ENCODE results near the gene ZNF469.
A peak's percentile ranks its signal among the peaks of the same experiment; 100 is the strongest.

The ZNF469 gene

DNA sequence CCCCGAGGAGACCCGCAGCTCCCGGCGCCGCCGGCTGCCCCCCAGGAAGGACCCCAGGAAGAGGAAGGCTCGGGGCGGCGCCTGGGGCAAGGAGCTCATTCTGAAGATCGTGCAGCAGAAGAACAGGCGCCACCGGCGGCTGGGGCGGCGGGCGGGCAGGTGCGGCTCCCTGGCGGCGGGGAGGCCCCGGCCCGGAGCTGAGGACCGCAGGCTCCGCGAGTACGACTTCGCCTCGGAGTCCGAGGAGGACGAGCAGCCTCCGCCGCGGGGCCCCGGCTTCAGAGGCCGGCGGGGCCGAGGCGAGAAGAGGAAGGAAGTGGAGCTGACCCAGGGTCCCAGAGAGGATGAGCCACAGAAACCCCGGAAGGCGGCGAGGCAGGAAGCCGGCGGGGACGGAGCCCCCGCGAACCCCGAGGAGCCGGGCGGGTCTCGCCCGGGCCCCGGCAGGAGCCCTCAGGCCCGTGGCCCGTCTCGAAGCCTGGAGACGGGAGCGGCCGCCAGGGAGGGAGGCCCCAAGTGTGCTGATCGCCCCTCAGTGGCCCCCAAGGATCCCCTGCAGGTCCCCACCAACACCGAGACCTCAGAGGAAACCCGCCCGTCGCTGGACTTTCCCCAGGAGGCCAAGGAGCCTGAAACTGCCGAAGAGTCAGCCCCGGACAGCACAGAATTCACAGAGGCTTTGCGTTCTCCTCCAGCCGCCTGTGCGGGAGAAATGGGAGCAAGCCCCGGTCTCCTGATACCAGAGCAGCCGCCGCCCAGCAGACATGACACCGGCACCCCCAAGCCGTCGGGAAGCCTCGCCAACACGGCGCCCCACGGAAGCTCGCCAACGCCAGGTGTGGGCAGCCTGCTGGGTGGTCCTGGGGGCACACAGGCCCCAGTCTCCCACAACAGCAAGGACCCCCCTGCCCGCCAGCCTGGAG, 48.0 kb downstream of the ZNF469 start:
- peaks cover 0 to 21% (median 16%) of the 10 kb centered on the region in 4 experiments for H3K4me1 ChIP-seq (ENCODE audit: control extremely low read depth in 1 of 4, control insufficient read depth in 4 of 4, insufficient read depth in 4 of 4, low read length in 3 of 4)
- ChIA-PET CTCF (interaction anchor here (0.5 to 1.3 kb wide), 2 partner anchors 14 to 95 kb away, joined by 3 to 4 read pairs; no protein-coding TSS in a partner anchor), POLR2A (interaction anchor here (1.0 kb wide), 2 partner anchors 24 to 26 kb away, joined by 3 read pairs; no protein-coding TSS in a partner anchor)
- no peaks in the 10 kb centered on the region for H3K9me3 ChIP-seq (ENCODE audit: control extremely low read depth in 1 of 5, control insufficient read depth in 4 of 5, insufficient read depth in 2 of 5, low read depth in 1 of 5, low read length in 4 of 5)
- peak overlapping the region; percentile 40 to 75 (median 66) for H3K4me3 ChIP-seq (ENCODE audit: control insufficient read depth in 1 of 7, extremely low read depth in 1 of 7, insufficient read depth in 4 of 7, low read depth in 2 of 7, low read length in 6 of 7)
- no peak overlapping the region for H3K27ac ChIP-seq (ENCODE audit: insufficient read depth in 1 of 2, low read depth in 1 of 2, low read length in 2 of 2, poor library complexity in 1 of 2, severe bottlenecking in 2 of 2)
- H3K36me3 ChIP-seq (ENCODE audit: control insufficient read depth in 4 of 4, insufficient read depth in 4 of 4, low read length in 3 of 4) = no peaks in the 10 kb centered on the region
- peaks cover 0 to 7% (median 0%) of the 10 kb centered on the region in 5 experiments for H3K27me3 ChIP-seq (replicated peaks in 2 of 5; ENCODE audit: control insufficient read depth in 4 of 5, insufficient read depth in 5 of 5, low read length in 4 of 5)
- peak in 2 of 3 donors; percentile 44 to 66 for DNase-seq
- 14% methylated on average over 68 of the region's 80 CpGs for WGBS (ENCODE audit: insufficient coverage)

DNA sequence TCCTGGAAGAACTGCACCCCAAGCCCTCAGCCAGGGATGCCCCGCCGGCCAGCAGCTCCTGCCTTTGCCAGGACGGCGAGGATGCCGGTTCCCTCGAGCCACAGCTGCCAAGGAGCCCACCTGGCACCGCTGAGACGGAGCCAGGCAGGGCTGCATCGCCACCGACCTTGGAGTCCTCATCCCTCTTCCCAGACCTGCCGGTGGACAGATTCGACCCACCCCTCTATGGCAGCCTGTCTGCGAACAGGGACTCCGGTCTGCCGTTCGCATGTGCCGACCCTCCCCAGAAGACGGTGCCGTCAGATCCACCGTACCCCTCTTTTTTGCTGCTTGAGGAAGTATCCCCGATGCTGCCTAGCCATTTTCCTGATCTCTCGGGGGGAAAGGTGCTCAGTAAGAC, 48.9 kb downstream of the ZNF469 start:
- Histone ChIP-seq H3K27ac (ENCODE audit: insufficient read depth in 1 of 2, low read depth in 1 of 2, low read length in 2 of 2, poor library complexity in 1 of 2, severe bottlenecking in 2 of 2) (no peak overlapping the region), H3K36me3 (ENCODE audit: control insufficient read depth in 4 of 4, insufficient read depth in 4 of 4, low read length in 3 of 4) (no peaks in the 10 kb centered on the region), H3K4me1 (ENCODE audit: control extremely low read depth in 1 of 4, control insufficient read depth in 4 of 4, insufficient read depth in 4 of 4, low read length in 3 of 4) (peaks cover 0 to 21% (median 16%) of the 10 kb centered on the region in 4 experiments), H3K27me3 (replicated peaks in 2 of 5; ENCODE audit: control insufficient read depth in 4 of 5, insufficient read depth in 5 of 5, low read length in 4 of 5) (peaks cover 0 to 7% (median 0%) of the 10 kb centered on the region in 5 experiments), H3K9me3 (ENCODE audit: control extremely low read depth in 1 of 5, control insufficient read depth in 4 of 5, insufficient read depth in 2 of 5, low read depth in 1 of 5, low read length in 4 of 5) (no peaks in the 10 kb centered on the region), H3K4me3 (ENCODE audit: control insufficient read depth in 1 of 7, extremely low read depth in 1 of 7, insufficient read depth in 4 of 7, low read depth in 2 of 7, low read length in 6 of 7) (no peak overlapping the region)
- ChIA-PET POLR2A (interaction anchor here (1.1 kb wide), 1 partner anchor 236 kb away, joined by 3 read pairs; no protein-coding TSS in a partner anchor), CTCF (no interaction called here)
- 91% methylated on average over 22 of the region's 22 CpGs for WGBS (ENCODE audit: insufficient coverage)
- DNase-seq = no peak

- POLR2A ChIA-PET = interaction anchor here (1.1 kb wide), 1 partner anchor 236 kb away, joined by 3 read pairs; no protein-coding TSS in a partner anchor
- H3K4me3 ChIP-seq (ENCODE audit: control insufficient read depth in 1 of 7, extremely low read depth in 1 of 7, insufficient read depth in 4 of 7, low read depth in 2 of 7, low read length in 6 of 7) = no peak overlapping the region
- CTCF ChIA-PET = no interaction called here
- H3K4me1 ChIP-seq (ENCODE audit: control extremely low read depth in 1 of 4, control insufficient read depth in 4 of 4, insufficient read depth in 4 of 4, low read length in 3 of 4) = peaks cover 0 to 21% (median 16%) of the 10 kb centered on the region in 4 experiments
- H3K9me3 ChIP-seq (ENCODE audit: control extremely low read depth in 1 of 5, control insufficient read depth in 4 of 5, insufficient read depth in 2 of 5, low read depth in 1 of 5, low read length in 4 of 5) = no peaks in the 10 kb centered on the region
- H3K27ac ChIP-seq (ENCODE audit: insufficient read depth in 1 of 2, low read depth in 1 of 2, low read length in 2 of 2, poor library complexity in 1 of 2, severe bottlenecking in 2 of 2) = no peak overlapping the region
- 97% methylated on average over 22 of the region's 22 CpGs for WGBS (ENCODE audit: insufficient coverage)
- H3K36me3 ChIP-seq (ENCODE audit: control insufficient read depth in 4 of 4, insufficient read depth in 4 of 4, low read length in 3 of 4) = no peaks in the 10 kb centered on the region
- DNase-seq = no peak
- peaks cover 0 to 7% (median 0%) of the 10 kb centered on the region in 5 experiments for H3K27me3 ChIP-seq (replicated peaks in 2 of 5; ENCODE audit: control insufficient read depth in 4 of 5, insufficient read depth in 5 of 5, low read length in 4 of 5)
Observed at GRCh38 chr16:88432174-88432573, 49.4 kb downstream of the ZNF469 start.
